ENCODE results near the gene EXOSC9. TPM values are rescaled to one million over a fixed set of nuclear protein-coding genes. Genes with fewer than 3 reads are reported as not detected.
A peak's percentile ranks its signal among the peaks of the same experiment; 100 is the strongest.

EXOSC9 gene, protein sequence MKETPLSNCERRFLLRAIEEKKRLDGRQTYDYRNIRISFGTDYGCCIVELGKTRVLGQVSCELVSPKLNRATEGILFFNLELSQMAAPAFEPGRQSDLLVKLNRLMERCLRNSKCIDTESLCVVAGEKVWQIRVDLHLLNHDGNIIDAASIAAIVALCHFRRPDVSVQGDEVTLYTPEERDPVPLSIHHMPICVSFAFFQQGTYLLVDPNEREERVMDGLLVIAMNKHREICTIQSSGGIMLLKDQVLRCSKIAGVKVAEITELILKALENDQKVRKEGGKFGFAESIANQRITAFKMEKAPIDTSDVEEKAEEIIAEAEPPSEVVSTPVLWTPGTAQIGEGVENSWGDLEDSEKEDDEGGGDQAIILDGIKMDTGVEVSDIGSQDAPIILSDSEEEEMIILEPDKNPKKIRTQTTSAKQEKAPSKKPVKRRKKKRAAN
- total RNA-seq (2021; fragmentation: NEBNext Ultra II Directional; extraction: Animal tissue kit (Norgen Biotek cat#: 25700)) (53.4 and 54.9 TPM in 2 replicates), polyA plus RNA-seq (2011; rRNA removed) (16.7 and 33.2 TPM in 2 replicates), polyA minus RNA-seq (2011; rRNA and poly(A)+ RNA removed) (72.1 and 104 TPM in 2 replicates)
- 45.7 TPM for polyA plus RNA-seq (2011; cell fraction: cytosol; rRNA removed)
- polyA plus RNA-seq (2011; cell fraction: nucleus; rRNA removed), result 16.4 TPM
- 49.3 to 73.9 TPM (median 53.7 TPM) in 4 replicates for polyA plus RNA-seq (2012, experiment 1 of 2)
- 4.9 TPM for polyA plus RNA-seq (2012, experiment 2 of 2)
- polyA plus RNA-seq (2013, experiment 1 of 2), result 58.5 TPM
- polyA plus RNA-seq (2013, experiment 2 of 2), result 56.6 TPM
- 27.0 TPM for polyA minus RNA-seq (2011; cell fraction: cytosol; rRNA and poly(A)+ RNA removed)
- 66.6 TPM for polyA minus RNA-seq (2011; cell fraction: nucleus; rRNA and poly(A)+ RNA removed)
- long read RNA-seq, experiment 1, transcript EXOSC9-201 (12 exons, 1,481 nt), result major isoform, 12 of 35 reads
- long read RNA-seq, experiment 1, partial matches to known transcripts, result 10 of 35 reads
- long read RNA-seq, experiment 1, other reads (novel, unspliced or antisense), result 8 of 35 reads
- long read RNA-seq, experiment 2, transcript EXOSC9-201 (12 exons, 1,481 nt), result major isoform, 45 of 77 reads
- long read RNA-seq, experiment 2, transcript EXOSC9-202 (13 exons, 1,529 nt), result minor isoform, 23 of 77 reads
- long read RNA-seq, experiment 2, partial matches to known transcripts, result 6 of 77 reads
- long read RNA-seq, experiment 2, other reads (novel, unspliced or antisense), result 3 of 77 reads

GRCh38 chr4:121800961-121801714 is at the start of gene EXOSC9:
Gene EXOSC9 (plus strand): TSS chr4:121801323. CDS start chr4:121801425, 102 bp downstream.
- Histone ChIP-seq H2AK5ac (ENCODE audit: low read depth, low read length) (0 out of 2 replicates have a peak within 1 kb of the TSS, but pooled peaks have one; percentile 61), H3K9me3 (ENCODE audit: insufficient read depth in 2 of 2, low read depth in 1 of 2, low read length in 1 of 2) (no peaks in the 10 kb centered on the region), H2BK15ac (ENCODE audit: low read length) (no peak within 1 kb of the TSS), H2AFZ (ENCODE audit: low read length) (peak within 1 kb of the TSS; percentile 58; the same call in 1 of the 2 replicates), H3K23ac (ENCODE audit: insufficient read length) (no peak within 1 kb of the TSS), H3K18ac (ENCODE audit: extremely low read depth, low read length) (peak within 1 kb of the TSS; percentile 93), H4K20me1 (replicated peaks in 1 of 2; ENCODE audit: control insufficient read depth in 1 of 2, insufficient read depth in 2 of 2, low read length in 2 of 2) (no peaks in the 10 kb centered on the region), H3K79me2 (ENCODE audit: control insufficient read depth in 1 of 2, insufficient read depth in 2 of 2, low read length in 2 of 2) (peaks cover 3 to 21% of the 10 kb centered on the region in 2 experiments; a peak in 2 of 4 replicates), H4K8ac (ENCODE audit: extremely low read depth, insufficient read depth, low read length) (peak within 1 kb of the TSS; percentile 98; the same call in 1 of the 2 replicates), H3K36me3 (ENCODE audit: control insufficient read depth in 2 of 4, insufficient read depth in 4 of 4, low read length in 3 of 4) (peaks cover 14 to 35% (median 25%) of the 10 kb centered on the region in 4 experiments), H3K79me1 (ENCODE audit: low read depth, low read length) (no peaks in the 10 kb centered on the region), H3K9ac (replicated peaks in 1 of 4; ENCODE audit: extremely low read depth in 1 of 4, low read depth in 3 of 4, low read length in 3 of 4) (peak within 1 kb of the TSS; percentile 94 to 98 (median 98)), H2BK20ac (ENCODE audit: low read length) (no peak within 1 kb of the TSS), H3K27me3 (replicated peaks in 1 of 4; ENCODE audit: control insufficient read depth in 3 of 4, extremely low read depth in 1 of 4, insufficient read depth in 3 of 4, low read length in 3 of 4) (no peaks in the 10 kb centered on the region), H3K4me3 (ENCODE audit: extremely low read depth in 1 of 4, insufficient read depth in 2 of 4, low read depth in 3 of 4, low read length in 4 of 4) (peak within 1 kb of the TSS; percentile 73 to 98 (median 94)), H3K23me2 (ENCODE audit: low read depth, low read length) (peaks cover 3% of the 10 kb centered on the region), H3K56ac (replicated peaks; ENCODE audit: insufficient read length, low read depth, low read length) (peak within 1 kb of the TSS; percentile 37), H2BK120ac (replicated peaks; ENCODE audit: low read depth, low read length) (no peak within 1 kb of the TSS), H2BK12ac (ENCODE audit: low read depth, low read length) (peak within 1 kb of the TSS; percentile 46; the same call in 1 of the 2 replicates), H3K14ac (ENCODE audit: insufficient read length) (no peak within 1 kb of the TSS), H3K27ac (ENCODE audit: low read depth, low read length) (peak within 1 kb of the TSS; percentile 96), H4K5ac (ENCODE audit: insufficient read length, low read depth, low read length) (peak within 1 kb of the TSS; percentile 77), H2BK5ac (ENCODE audit: low read depth, low read length) (peak within 1 kb of the TSS; percentile 95), H3K4me1 (replicated peaks in 1 of 4; ENCODE audit: control insufficient read depth in 3 of 4, insufficient read depth in 4 of 4, low read length in 3 of 4) (peaks cover 0 to 6% (median 2%) of the 10 kb centered on the region in 4 experiments; a peak in 4 of 7 replicates), H4K91ac (replicated peaks; ENCODE audit: insufficient read length, low read length) (peak within 1 kb of the TSS; percentile 31), H3K4me2 (ENCODE audit: insufficient read depth in 1 of 2, low read depth in 2 of 2, low read length in 2 of 2) (peak within 1 kb of the TSS; percentile 72 to 82), H3K4ac (replicated peaks; ENCODE audit: insufficient read length, low read depth, low read length) (peak within 1 kb of the TSS; percentile 40)
- POLR2A ChIA-PET (ENCODE audit: partially characterized antibody), result interaction anchor here (0.8 to 14.8 kb wide), 16 partner anchors 8 to 105 kb away, joined by 3 to 246 read pairs (median 4); partner anchors contain the start of genes CCNA2 and SMIM43
- CTCF ChIA-PET (ENCODE audit: partially characterized antibody), result no interaction called here
- peak; percentile 82 to 99 for DNase-seq (ENCODE audit: low read depth in 1 of 2, low spot score in 2 of 2)
- FAIRE-seq, result peak; percentile 70
- 3% methylated on average over 48 of the region's 48 CpGs; no CpG with 5 or more reads in 1 of the 2 experiments for WGBS, 2 experiments (ENCODE audit: extremely low coverage in 1 of 2, insufficient coverage in 1 of 2, insufficient read length in 1 of 2, insufficient replicate concordance in 2 of 2, low coverage in 1 of 2, low lambda C conversion rate in 2 of 2, missing lambda C conversion rate in 1 of 2)
- TF ChIP-seq PHF8 (conservative IDR thresholded peaks at IDR 0.05; ENCODE audit: low read depth, low read length), result peak; percentile 88
- no peak for TF ChIP-seq RAD21 (IDR thresholded peaks at IDR 0.05 in 1 of 2, conservative IDR thresholded peaks at IDR 0.05 in 1 of 2; ENCODE audit: low read depth in 2 of 2, low read length in 2 of 2)
- TF ChIP-seq ASH2L (IDR thresholded peaks at IDR 0.05; ENCODE audit: low read length), result peak; percentile 98
- TF ChIP-seq HDAC2 (IDR thresholded peaks at IDR 0.05; ENCODE audit: borderline replicate concordance in 1 of 2, low read depth in 2 of 2, low read length in 2 of 2), result peak; percentile 34 to 89; a peak in 2 of 4 replicates

All from H1 (cell line).